ENCODE results near the gene FSD1. TPM values are rescaled to one million over a fixed set of nuclear protein-coding genes. Genes with fewer than 3 reads are reported as not detected.

FSD1 gene
- total and polyA plus RNA-seq, 10 of the 15 experiments (the other 5 are each of a cell fraction or from before 2014, with no cell fraction given), result 0.15 to 5.1 (median 4.0) TPM; not detected in 1

- no peaks in the 10 kb centered on the region for H4K20me1 ChIP-seq (ENCODE audit: control insufficient read depth, insufficient read depth)
- in situ Hi-C loops (cut with MboI) (no loop called here), intact Hi-C loops (cut with micrococcal nuclease; ENCODE audit: unreplicated experiment) (no loop called here)
- H3K4me3 ChIP-seq, result no peak overlapping the region
- TF ChIP-seq FOXM1 (IDR thresholded peaks at IDR 0.05; ENCODE audit: low read depth, low read length) (no peak), BRCA1 (IDR thresholded peaks at IDR 0.05; ENCODE audit: low read depth, low read length) (no peak), TAF1 (IDR thresholded peaks at IDR 0.05; ENCODE audit: borderline replicate concordance, low read depth, low read length) (no peak), MTA2 (IDR thresholded peaks at IDR 0.05; ENCODE audit: low read depth) (no peak), POLR2AphosphoS5 (IDR thresholded peaks at IDR 0.05; ENCODE audit: low read length) (peak; percentile 37; the same call in 1 of the 2 replicates)
- no peak for FAIRE-seq
- BruUV-seq (replicated peaks), result TSS peak; percentile 47
- peaks cover 20 to 44% of the 10 kb centered on the region in 2 experiments; a peak in 3 of 4 replicates for H3K36me3 ChIP-seq (ENCODE audit: control insufficient read depth in 2 of 2, insufficient read depth in 2 of 2, low read length in 1 of 2)
- no peak; the same call in 2 of the 3 replicates for ATAC-seq
- CTCF ChIA-PET, result no interaction called here
- H3K9me3 ChIP-seq (replicated peaks; ENCODE audit: control insufficient read depth, insufficient read depth, low read length), result no peaks in the 10 kb centered on the region
- WGBS (ENCODE audit: insufficient coverage, insufficient replicate concordance, low lambda C conversion rate, missing lambda C conversion rate), result 87% methylated on average over 12 of the region's 12 CpGs
- no peaks in the 10 kb centered on the region for H3K27me3 ChIP-seq (replicated peaks in 1 of 2; ENCODE audit: control insufficient read depth in 2 of 2, insufficient read depth in 2 of 2, low read length in 1 of 2)
- H3K27ac ChIP-seq (ENCODE audit: control insufficient read depth, insufficient read depth), result no peak overlapping the region
- no peak overlapping the region for H3K9ac ChIP-seq (ENCODE audit: control insufficient read depth, insufficient read depth, low read length)
- no peak overlapping the region for H2AFZ ChIP-seq (ENCODE audit: control insufficient read depth, low read depth, low read length)
- POLR2A ChIA-PET, result no interaction called here
- H3K79me2 ChIP-seq (ENCODE audit: control insufficient read depth, insufficient read depth, low read length), result no peaks in the 10 kb centered on the region
- SMC1A ChIA-PET (ENCODE audit: uncharacterized antibody, unreplicated experiment), result no interaction called here
- H3K4me2 ChIP-seq (ENCODE audit: control insufficient read depth, insufficient read depth), result no peak overlapping the region
- DNase-seq (ENCODE audit: low read depth, low spot score), result no peak
- RAD21 ChIA-PET (ENCODE audit: unreplicated experiment), result no interaction called here
- no peaks in the 10 kb centered on the region for H3K4me1 ChIP-seq (ENCODE audit: control insufficient read depth, insufficient read depth, low read length)
These were observed 56.3 kb downstream of the FSD1 start for GRCh38 chr19:4360641-4361151.

DNA sequence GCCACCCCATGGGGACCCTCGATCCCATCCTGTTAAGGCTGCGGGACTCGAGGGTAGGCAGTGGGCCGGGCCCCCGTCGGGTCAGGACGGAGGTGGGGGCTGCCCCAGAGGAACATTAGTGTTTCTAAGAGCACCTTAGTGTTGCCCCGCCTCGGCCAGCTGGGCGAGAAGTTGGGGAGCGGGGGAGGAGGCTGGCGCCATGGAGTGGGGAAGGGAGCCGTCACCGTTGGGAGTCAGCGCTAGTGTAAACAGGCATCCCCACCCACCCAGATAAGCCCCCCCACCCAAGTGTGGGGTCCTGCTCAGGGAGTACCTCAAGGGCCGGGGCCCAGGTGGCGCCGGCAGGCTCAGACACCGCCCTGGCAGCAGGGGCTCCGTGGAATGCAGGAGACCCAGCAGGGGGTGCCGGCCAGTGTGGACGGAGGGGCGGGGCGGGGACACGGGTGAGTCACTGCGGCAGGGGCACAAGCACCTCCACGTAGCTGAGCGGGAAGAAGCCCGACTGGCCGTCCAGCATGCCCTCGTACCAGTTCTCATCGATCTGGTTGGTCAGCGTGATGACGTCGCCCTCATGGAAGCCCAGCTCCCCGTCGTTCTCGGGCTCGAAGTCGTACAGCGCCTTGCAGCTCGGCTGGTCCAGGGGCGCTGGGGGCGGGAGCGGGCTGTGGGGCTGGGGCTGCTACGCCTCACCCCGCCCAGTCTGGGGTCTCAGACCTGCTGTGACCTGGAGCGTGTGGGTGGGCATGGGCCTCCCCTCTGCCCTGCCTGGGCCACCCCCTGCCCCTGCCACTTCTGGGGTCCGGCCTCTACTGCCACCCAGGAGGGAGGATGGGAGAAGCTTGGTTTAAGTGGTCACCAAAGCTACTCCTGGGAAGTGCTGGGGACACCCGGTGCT, 57.0 kb downstream of the FSD1 start:
- WGBS (ENCODE audit: insufficient coverage, insufficient replicate concordance, low lambda C conversion rate, missing lambda C conversion rate), result 90% methylated on average over 44 of the region's 50 CpGs
- ATAC-seq, result no peak
- no peak overlapping the region for H2AFZ ChIP-seq (ENCODE audit: control insufficient read depth, low read depth, low read length)
- H3K9me3 ChIP-seq (replicated peaks; ENCODE audit: control insufficient read depth, insufficient read depth, low read length), result no peaks in the 10 kb centered on the region
- H3K9ac ChIP-seq (ENCODE audit: control insufficient read depth, insufficient read depth, low read length), result no peak overlapping the region
- no peaks in the 10 kb centered on the region for H3K4me1 ChIP-seq (ENCODE audit: control insufficient read depth, insufficient read depth, low read length)
- ChIA-PET POLR2A (no interaction called here), CTCF (no interaction called here), RAD21 (ENCODE audit: unreplicated experiment) (no interaction called here), SMC1A (ENCODE audit: uncharacterized antibody, unreplicated experiment) (no interaction called here)
- no peaks in the 10 kb centered on the region for H3K27me3 ChIP-seq (replicated peaks in 1 of 2; ENCODE audit: control insufficient read depth in 2 of 2, insufficient read depth in 2 of 2, low read length in 1 of 2)
- in situ Hi-C loops (cut with MboI) (no loop called here), intact Hi-C loops (cut with micrococcal nuclease; ENCODE audit: unreplicated experiment) (no loop called here)
- FAIRE-seq, result no peak
- no peak for TF ChIP-seq ZBED1 (IDR thresholded peaks at IDR 0.05; ENCODE audit: borderline replicate concordance)
- TF ChIP-seq NBN (IDR thresholded peaks at IDR 0.05), result no peak
- TF ChIP-seq, protein P1, sequence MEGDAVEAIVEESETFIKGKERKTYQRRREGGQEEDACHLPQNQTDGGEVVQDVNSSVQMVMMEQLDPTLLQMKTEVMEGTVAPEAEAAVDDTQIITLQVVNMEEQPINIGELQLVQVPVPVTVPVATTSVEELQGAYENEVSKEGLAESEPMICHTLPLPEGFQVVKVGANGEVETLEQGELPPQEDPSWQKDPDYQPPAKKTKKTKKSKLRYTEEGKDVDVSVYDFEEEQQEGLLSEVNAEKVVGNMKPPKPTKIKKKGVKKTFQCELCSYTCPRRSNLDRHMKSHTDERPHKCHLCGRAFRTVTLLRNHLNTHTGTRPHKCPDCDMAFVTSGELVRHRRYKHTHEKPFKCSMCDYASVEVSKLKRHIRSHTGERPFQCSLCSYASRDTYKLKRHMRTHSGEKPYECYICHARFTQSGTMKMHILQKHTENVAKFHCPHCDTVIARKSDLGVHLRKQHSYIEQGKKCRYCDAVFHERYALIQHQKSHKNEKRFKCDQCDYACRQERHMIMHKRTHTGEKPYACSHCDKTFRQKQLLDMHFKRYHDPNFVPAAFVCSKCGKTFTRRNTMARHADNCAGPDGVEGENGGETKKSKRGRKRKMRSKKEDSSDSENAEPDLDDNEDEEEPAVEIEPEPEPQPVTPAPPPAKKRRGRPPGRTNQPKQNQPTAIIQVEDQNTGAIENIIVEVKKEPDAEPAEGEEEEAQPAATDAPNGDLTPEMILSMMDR (IDR thresholded peaks at IDR 0.05 in 2 of 3, conservative IDR thresholded peaks at IDR 0.05 in 1 of 3; ENCODE audit: control insufficient read depth in 2 of 3, extremely low read depth in 1 of 3, insufficient read depth in 1 of 3, low read depth in 3 of 3, low read length in 3 of 3), result no peak
- TF ChIP-seq MYC (IDR thresholded peaks at IDR 0.05; ENCODE audit: insufficient read depth, insufficient read length, insufficient replicate concordance, low read length, severe bottlenecking), result no peak
- no peak for TF ChIP-seq EED (IDR thresholded peaks at IDR 0.05; ENCODE audit: low read depth)
- BruUV-seq (replicated peaks), result no TSS peak
- H3K4me3 ChIP-seq, result no peak overlapping the region
- no peak overlapping the region for H3K27ac ChIP-seq (ENCODE audit: control insufficient read depth, insufficient read depth)
- no peaks in the 10 kb centered on the region for H3K79me2 ChIP-seq (ENCODE audit: control insufficient read depth, insufficient read depth, low read length)
- H3K4me2 ChIP-seq (ENCODE audit: control insufficient read depth, insufficient read depth), result no peak overlapping the region
- H3K36me3 ChIP-seq (ENCODE audit: control insufficient read depth in 2 of 2, insufficient read depth in 2 of 2, low read length in 1 of 2), result peaks cover 22 to 51% of the 10 kb centered on the region in 2 experiments; a peak in 3 of 4 replicates
- DNase-seq (ENCODE audit: low read depth, low spot score), result no peak
- H4K20me1 ChIP-seq (ENCODE audit: control insufficient read depth, insufficient read depth), result no peaks in the 10 kb centered on the region
